ENCODE measurements around the gene CDC25C. TPM values are rescaled to one million over a fixed set of nuclear protein-coding genes. Genes with fewer than 3 reads are reported as not detected.

CDC25C gene
- total RNA-seq, 1 experiment from 2014 or later, result 19.3 TPM

DNA sequence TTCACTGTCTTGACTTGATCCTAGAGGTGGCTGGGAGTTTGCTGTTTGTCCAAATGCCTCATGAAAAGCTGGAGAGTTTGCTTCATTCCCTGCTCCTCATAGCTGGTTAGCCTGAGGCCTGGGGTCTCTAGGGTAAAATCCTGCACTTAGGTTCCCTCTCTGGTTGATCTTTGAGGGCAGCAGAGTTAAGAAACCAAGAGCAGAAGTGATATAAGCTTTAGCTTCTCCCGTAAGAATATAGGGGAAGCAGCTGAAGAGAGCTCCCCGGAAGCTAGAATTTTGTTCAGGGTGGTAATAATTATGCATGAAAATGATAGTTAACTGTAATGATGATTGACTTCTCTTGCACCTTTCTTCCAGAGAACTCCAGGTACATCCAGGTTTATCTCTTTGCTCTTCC is 7.9 kb upstream of the CDC25C start:
- peak overlapping the region; percentile 67 to 74 for H3K4me3 ChIP-seq (replicated peaks in 1 of 2; ENCODE audit: low read depth in 1 of 2, low read length in 2 of 2)
- H3K9me2 ChIP-seq (ENCODE audit: insufficient read depth), result no peaks in the 10 kb centered on the region
- H3K36me3 ChIP-seq (ENCODE audit: control insufficient read depth in 1 of 2, insufficient read depth in 2 of 2, low read length in 2 of 2), result peaks cover 18 to 19% of the 10 kb centered on the region in 2 experiments
- no peak for TF ChIP-seq EZH2phosphoT487 (IDR thresholded peaks at IDR 0.05; ENCODE audit: borderline replicate concordance)
- no peak for TF ChIP-seq POLR2A (IDR thresholded peaks at IDR 0.05; ENCODE audit: borderline replicate concordance, extremely low read depth, insufficient read depth, insufficient read length)
- TF ChIP-seq, protein P1, sequence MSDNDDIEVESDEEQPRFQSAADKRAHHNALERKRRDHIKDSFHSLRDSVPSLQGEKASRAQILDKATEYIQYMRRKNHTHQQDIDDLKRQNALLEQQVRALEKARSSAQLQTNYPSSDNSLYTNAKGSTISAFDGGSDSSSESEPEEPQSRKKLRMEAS (IDR thresholded peaks at IDR 0.05), result no peak
- no peak for TF ChIP-seq ZFX (IDR thresholded peaks at IDR 0.05)
- no peak for TF ChIP-seq POLR2AphosphoS5 (IDR thresholded peaks at IDR 0.05; ENCODE audit: low read depth, low read length)
- no peak for TF ChIP-seq RAD21 (IDR thresholded peaks at IDR 0.05; ENCODE audit: low read depth)
- no peak for TF ChIP-seq TCF7L2 (IDR thresholded peaks at IDR 0.05; ENCODE audit: borderline replicate concordance, extremely low read depth, insufficient read depth, insufficient read length)
- TF ChIP-seq YY1 (IDR thresholded peaks at IDR 0.05; ENCODE audit: extremely low read depth, insufficient replicate concordance, low read depth, low read length), result no peak
- TF ChIP-seq, protein P2, sequence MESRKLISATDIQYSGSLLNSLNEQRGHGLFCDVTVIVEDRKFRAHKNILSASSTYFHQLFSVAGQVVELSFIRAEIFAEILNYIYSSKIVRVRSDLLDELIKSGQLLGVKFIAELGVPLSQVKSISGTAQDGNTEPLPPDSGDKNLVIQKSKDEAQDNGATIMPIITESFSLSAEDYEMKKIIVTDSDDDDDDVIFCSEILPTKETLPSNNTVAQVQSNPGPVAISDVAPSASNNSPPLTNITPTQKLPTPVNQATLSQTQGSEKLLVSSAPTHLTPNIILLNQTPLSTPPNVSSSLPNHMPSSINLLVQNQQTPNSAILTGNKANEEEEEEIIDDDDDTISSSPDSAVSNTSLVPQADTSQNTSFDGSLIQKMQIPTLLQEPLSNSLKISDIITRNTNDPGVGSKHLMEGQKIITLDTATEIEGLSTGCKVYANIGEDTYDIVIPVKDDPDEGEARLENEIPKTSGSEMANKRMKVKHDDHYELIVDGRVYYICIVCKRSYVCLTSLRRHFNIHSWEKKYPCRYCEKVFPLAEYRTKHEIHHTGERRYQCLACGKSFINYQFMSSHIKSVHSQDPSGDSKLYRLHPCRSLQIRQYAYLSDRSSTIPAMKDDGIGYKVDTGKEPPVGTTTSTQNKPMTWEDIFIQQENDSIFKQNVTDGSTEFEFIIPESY (IDR thresholded peaks at IDR 0.05; ENCODE audit: extremely low read depth, insufficient replicate concordance, low read length), result no peak
- no peak for TF ChIP-seq JUND (IDR thresholded peaks at IDR 0.05)
- no peak for TF ChIP-seq CBX3 (IDR thresholded peaks at IDR 0.05; ENCODE audit: low read depth)
- no peak for TF ChIP-seq FOSL1 (IDR thresholded peaks at IDR 0.05; ENCODE audit: low read depth)
- no peak for TF ChIP-seq EZH2 (IDR thresholded peaks at IDR 0.05)
- TF ChIP-seq ZNF274 (IDR thresholded peaks at IDR 0.05; ENCODE audit: low read depth, low read length), result no peak
- TF ChIP-seq, protein P3, sequence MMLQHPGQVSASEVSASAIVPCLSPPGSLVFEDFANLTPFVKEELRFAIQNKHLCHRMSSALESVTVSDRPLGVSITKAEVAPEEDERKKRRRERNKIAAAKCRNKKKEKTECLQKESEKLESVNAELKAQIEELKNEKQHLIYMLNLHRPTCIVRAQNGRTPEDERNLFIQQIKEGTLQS (IDR thresholded peaks at IDR 0.05), result no peak
- TF ChIP-seq EGR1 (IDR thresholded peaks at IDR 0.05; ENCODE audit: low read depth), result no peak
- no peak for TF ChIP-seq CEBPB (IDR thresholded peaks at IDR 0.05; ENCODE audit: low read depth)
- TF ChIP-seq SRF (IDR thresholded peaks at IDR 0.05; ENCODE audit: low read depth), result no peak
- TF ChIP-seq SIN3A (IDR thresholded peaks at IDR 0.05; ENCODE audit: low read depth), result no peak
- TF ChIP-seq, protein P4, sequence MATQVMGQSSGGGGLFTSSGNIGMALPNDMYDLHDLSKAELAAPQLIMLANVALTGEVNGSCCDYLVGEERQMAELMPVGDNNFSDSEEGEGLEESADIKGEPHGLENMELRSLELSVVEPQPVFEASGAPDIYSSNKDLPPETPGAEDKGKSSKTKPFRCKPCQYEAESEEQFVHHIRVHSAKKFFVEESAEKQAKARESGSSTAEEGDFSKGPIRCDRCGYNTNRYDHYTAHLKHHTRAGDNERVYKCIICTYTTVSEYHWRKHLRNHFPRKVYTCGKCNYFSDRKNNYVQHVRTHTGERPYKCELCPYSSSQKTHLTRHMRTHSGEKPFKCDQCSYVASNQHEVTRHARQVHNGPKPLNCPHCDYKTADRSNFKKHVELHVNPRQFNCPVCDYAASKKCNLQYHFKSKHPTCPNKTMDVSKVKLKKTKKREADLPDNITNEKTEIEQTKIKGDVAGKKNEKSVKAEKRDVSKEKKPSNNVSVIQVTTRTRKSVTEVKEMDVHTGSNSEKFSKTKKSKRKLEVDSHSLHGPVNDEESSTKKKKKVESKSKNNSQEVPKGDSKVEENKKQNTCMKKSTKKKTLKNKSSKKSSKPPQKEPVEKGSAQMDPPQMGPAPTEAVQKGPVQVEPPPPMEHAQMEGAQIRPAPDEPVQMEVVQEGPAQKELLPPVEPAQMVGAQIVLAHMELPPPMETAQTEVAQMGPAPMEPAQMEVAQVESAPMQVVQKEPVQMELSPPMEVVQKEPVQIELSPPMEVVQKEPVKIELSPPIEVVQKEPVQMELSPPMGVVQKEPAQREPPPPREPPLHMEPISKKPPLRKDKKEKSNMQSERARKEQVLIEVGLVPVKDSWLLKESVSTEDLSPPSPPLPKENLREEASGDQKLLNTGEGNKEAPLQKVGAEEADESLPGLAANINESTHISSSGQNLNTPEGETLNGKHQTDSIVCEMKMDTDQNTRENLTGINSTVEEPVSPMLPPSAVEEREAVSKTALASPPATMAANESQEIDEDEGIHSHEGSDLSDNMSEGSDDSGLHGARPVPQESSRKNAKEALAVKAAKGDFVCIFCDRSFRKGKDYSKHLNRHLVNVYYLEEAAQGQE (IDR thresholded peaks at IDR 0.05; ENCODE audit: low read depth), result no peak
- no peak for ATAC-seq
- no TSS peak for BruUV-seq (replicated peaks)
- intact Hi-C loops (cut with micrococcal nuclease), result no loop called here
- CTCF ChIA-PET, result interaction anchor here (5.1 kb wide), 1 partner anchor 13 kb away, joined by 40 read pairs; the partner anchor contains the start of gene KDM3B
- no peaks in the 10 kb centered on the region for H4K20me1 ChIP-seq (ENCODE audit: insufficient read depth)
- H2AFZ ChIP-seq (ENCODE audit: low read depth, low read length, poor library complexity, severe bottlenecking), result no peak overlapping the region
- DNase-seq (ENCODE audit: low read depth, low spot score), result no peak
- peak overlapping the region; percentile 80; the same call in 1 of the 2 replicates for H3K9ac ChIP-seq (ENCODE audit: low read length)
- RAD21 ChIA-PET (ENCODE audit: low non-redundant PET in 1 of 2, low total read pairs in 2 of 2, uncharacterized antibody in 2 of 2, unreplicated experiment in 2 of 2), result no interaction called here
- peak overlapping the region; percentile 88 for H3K4me2 ChIP-seq (ENCODE audit: low read length)
- H3K27me3 ChIP-seq (ENCODE audit: insufficient read depth, low read length), result no peaks in the 10 kb centered on the region
- H3K79me2 ChIP-seq (ENCODE audit: insufficient read depth, low read length), result peaks cover 40% of the 10 kb centered on the region
- H3K4me1 ChIP-seq (ENCODE audit: control insufficient read depth in 1 of 2, insufficient read depth in 2 of 2, low read length in 2 of 2), result peaks cover 0 to 28% of the 10 kb centered on the region in 2 experiments; a peak in 2 of 4 replicates
- POLR2A ChIA-PET, result interaction anchor here (0.6 to 6.5 kb wide), 2 partner anchors 11 to 12 kb away, joined by 4 to 59 read pairs; partner anchors contain the start of gene KDM3B
- H3K9me3 ChIP-seq (ENCODE audit: control insufficient read depth in 1 of 2, insufficient read depth in 1 of 2, low read depth in 1 of 2, low read length in 2 of 2), result no peaks in the 10 kb centered on the region
- H3K27ac ChIP-seq (ENCODE audit: low read depth, low read length), result no peak overlapping the region
